Progenitor cell of endocrine pancreas (in vitro differentiated cells): ENCODE data around the gene GREM1. TPM values are rescaled to one million over a fixed set of nuclear protein-coding genes. Genes with fewer than 3 reads are reported as not detected.

Source experiments
- DNase-seq: peaks from one replicate; pipeline ENCODE4 v3.0.0; 2021; ENCODE audit warnings: low spot score; ENCODE audit not compliant: unreplicated experiment
- H3K27ac Mint-ChIP-seq: 2 replicates; pipeline ENCODE4 v1.8.0; 2021; ENCODE audit warnings: mild to moderate bottlenecking, moderate library complexity, mixed read lengths
- H3K27me3 Mint-ChIP-seq: 2 replicates; pipeline ENCODE4 v1.8.0; 2021; ENCODE audit warnings: mixed read lengths
- H3K36me3 Mint-ChIP-seq: 2 replicates; pipeline ENCODE4 v1.8.0; 2022; ENCODE audit warnings: mixed read lengths; ENCODE audit not compliant: insufficient read depth
- H3K4me1 Mint-ChIP-seq: 2 replicates; pipeline ENCODE4 v1.8.0; 2021; ENCODE audit warnings: low read depth, mixed read lengths
- H3K4me3 Mint-ChIP-seq: 2 replicates; pipeline ENCODE4 v1.8.0; 2021; ENCODE audit warnings: low read depth, mild to moderate bottlenecking, moderate library complexity, mixed read lengths
- H3K9me3 Mint-ChIP-seq: 2 replicates; pipeline ENCODE4 v1.8.0; 2021; ENCODE audit warnings: low read depth, mixed read lengths
- CTCF ChIP-seq: fragments of 200-600 bp; sonication (generic); IDR thresholded peaks from one replicate; pipeline ENCODE4 v1.5.0; 2021; ENCODE audit warnings: antibody characterized with exemption, mild to moderate bottlenecking; ENCODE audit not compliant: unreplicated experiment
- total RNA-seq: library from RNA; stranded (reverse); gene quantifications from 2 replicates; pipeline ENCODE4 v1.2.1, GENCODE V29; 2021

Gene GREM1
- total RNA-seq, 1 donor from 2014 or later, result 0.17 TPM

GRCh38 chr15:32767236-32767635 is 49.4 kb downstream of the GREM1 start:
- Mint-ChIP-seq H3K27ac (no peak overlapping the region), H3K4me1 (no peaks in the 10 kb centered on the region), H3K36me3 (no peaks in the 10 kb centered on the region), H3K4me3 (no peak overlapping the region), H3K9me3 (no peaks in the 10 kb centered on the region), H3K27me3 (no peaks in the 10 kb centered on the region)
- no peak for TF ChIP-seq CTCF
- DNase-seq, result no peak

- Mint-ChIP-seq H3K9me3 (no peaks in the 10 kb centered on the region), H3K27ac (no peak overlapping the region)
- TF ChIP-seq CTCF, result no peak
Measured at GRCh38 chr15:32774022-32774421, 56.2 kb downstream of the GREM1 start.

GRCh38 chr15:32775103-32775502 is 57.3 kb downstream of the GREM1 start:
- no peak for TF ChIP-seq CTCF

More at GRCh38 chr15:32774022-32774421, 56.2 kb downstream of the GREM1 start:
- Mint-ChIP-seq H3K36me3 (no peaks in the 10 kb centered on the region), H3K4me3 (no peak overlapping the region), H3K27me3 (no peaks in the 10 kb centered on the region), H3K4me1 (peaks cover 2% of the 10 kb centered on the region)
- DNase-seq, result no peak

GRCh38 chr15:32778391-32779176 is 60.8 kb downstream of the GREM1 start:
- no peak for DNase-seq
- no peaks in the 10 kb centered on the region for H3K9me3 Mint-ChIP-seq
- no peak overlapping the region for H3K27ac Mint-ChIP-seq
- no peak for TF ChIP-seq CTCF
- no peaks in the 10 kb centered on the region for H3K27me3 Mint-ChIP-seq
- peaks cover 2% of the 10 kb centered on the region for H3K4me1 Mint-ChIP-seq
- no peaks in the 10 kb centered on the region for H3K36me3 Mint-ChIP-seq
- H3K4me3 Mint-ChIP-seq, result no peak overlapping the region

More at GRCh38 chr15:32775103-32775502, 57.3 kb downstream of the GREM1 start:
- H3K4me1 Mint-ChIP-seq, result peaks cover 2% of the 10 kb centered on the region
- H3K4me3 Mint-ChIP-seq, result no peak overlapping the region
- no peak overlapping the region for H3K27ac Mint-ChIP-seq
- H3K27me3 Mint-ChIP-seq, result no peaks in the 10 kb centered on the region
- H3K9me3 Mint-ChIP-seq, result no peaks in the 10 kb centered on the region
- DNase-seq, result no peak
- H3K36me3 Mint-ChIP-seq, result no peaks in the 10 kb centered on the region

- Mint-ChIP-seq H3K4me3 (no peak overlapping the region), H3K27ac (no peak overlapping the region), H3K36me3 (no peaks in the 10 kb centered on the region), H3K27me3 (no peaks in the 10 kb centered on the region), H3K9me3 (no peaks in the 10 kb centered on the region), H3K4me1 (peaks cover 3% of the 10 kb centered on the region)
- no peak for TF ChIP-seq CTCF
- DNase-seq, result no peak
Measured at GRCh38 chr15:32781781-32782180, 64.0 kb downstream of the GREM1 start.
